ENCODE data around the gene COL19A1. TPM values are rescaled to one million over a fixed set of nuclear protein-coding genes. Genes with fewer than 3 reads are reported as not detected.

Gene COL19A1
- total and polyA plus RNA-seq, 2 experiments from 2014 or later: not detected

DNA sequence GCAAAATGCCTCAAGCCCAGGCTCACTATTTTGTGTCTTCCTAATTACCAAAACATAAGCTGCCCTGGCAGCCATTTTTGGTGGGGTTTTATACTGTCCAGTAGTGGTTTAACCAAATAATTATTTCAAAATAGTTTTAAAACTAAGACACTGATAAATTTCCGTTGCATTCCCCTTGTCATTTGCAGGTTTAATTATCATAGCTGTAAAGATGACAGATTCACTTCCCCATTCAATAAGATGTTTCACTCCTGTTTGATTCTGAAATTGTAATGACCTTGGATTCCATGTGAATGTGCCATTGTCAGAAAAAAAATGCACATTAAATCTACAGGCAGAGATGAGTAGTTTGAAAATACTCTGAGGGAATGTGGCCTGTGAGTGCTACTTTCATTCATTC lies 264.5 kb downstream of the COL19A1 start (continued):
- TF ChIP-seq, protein P1, sequence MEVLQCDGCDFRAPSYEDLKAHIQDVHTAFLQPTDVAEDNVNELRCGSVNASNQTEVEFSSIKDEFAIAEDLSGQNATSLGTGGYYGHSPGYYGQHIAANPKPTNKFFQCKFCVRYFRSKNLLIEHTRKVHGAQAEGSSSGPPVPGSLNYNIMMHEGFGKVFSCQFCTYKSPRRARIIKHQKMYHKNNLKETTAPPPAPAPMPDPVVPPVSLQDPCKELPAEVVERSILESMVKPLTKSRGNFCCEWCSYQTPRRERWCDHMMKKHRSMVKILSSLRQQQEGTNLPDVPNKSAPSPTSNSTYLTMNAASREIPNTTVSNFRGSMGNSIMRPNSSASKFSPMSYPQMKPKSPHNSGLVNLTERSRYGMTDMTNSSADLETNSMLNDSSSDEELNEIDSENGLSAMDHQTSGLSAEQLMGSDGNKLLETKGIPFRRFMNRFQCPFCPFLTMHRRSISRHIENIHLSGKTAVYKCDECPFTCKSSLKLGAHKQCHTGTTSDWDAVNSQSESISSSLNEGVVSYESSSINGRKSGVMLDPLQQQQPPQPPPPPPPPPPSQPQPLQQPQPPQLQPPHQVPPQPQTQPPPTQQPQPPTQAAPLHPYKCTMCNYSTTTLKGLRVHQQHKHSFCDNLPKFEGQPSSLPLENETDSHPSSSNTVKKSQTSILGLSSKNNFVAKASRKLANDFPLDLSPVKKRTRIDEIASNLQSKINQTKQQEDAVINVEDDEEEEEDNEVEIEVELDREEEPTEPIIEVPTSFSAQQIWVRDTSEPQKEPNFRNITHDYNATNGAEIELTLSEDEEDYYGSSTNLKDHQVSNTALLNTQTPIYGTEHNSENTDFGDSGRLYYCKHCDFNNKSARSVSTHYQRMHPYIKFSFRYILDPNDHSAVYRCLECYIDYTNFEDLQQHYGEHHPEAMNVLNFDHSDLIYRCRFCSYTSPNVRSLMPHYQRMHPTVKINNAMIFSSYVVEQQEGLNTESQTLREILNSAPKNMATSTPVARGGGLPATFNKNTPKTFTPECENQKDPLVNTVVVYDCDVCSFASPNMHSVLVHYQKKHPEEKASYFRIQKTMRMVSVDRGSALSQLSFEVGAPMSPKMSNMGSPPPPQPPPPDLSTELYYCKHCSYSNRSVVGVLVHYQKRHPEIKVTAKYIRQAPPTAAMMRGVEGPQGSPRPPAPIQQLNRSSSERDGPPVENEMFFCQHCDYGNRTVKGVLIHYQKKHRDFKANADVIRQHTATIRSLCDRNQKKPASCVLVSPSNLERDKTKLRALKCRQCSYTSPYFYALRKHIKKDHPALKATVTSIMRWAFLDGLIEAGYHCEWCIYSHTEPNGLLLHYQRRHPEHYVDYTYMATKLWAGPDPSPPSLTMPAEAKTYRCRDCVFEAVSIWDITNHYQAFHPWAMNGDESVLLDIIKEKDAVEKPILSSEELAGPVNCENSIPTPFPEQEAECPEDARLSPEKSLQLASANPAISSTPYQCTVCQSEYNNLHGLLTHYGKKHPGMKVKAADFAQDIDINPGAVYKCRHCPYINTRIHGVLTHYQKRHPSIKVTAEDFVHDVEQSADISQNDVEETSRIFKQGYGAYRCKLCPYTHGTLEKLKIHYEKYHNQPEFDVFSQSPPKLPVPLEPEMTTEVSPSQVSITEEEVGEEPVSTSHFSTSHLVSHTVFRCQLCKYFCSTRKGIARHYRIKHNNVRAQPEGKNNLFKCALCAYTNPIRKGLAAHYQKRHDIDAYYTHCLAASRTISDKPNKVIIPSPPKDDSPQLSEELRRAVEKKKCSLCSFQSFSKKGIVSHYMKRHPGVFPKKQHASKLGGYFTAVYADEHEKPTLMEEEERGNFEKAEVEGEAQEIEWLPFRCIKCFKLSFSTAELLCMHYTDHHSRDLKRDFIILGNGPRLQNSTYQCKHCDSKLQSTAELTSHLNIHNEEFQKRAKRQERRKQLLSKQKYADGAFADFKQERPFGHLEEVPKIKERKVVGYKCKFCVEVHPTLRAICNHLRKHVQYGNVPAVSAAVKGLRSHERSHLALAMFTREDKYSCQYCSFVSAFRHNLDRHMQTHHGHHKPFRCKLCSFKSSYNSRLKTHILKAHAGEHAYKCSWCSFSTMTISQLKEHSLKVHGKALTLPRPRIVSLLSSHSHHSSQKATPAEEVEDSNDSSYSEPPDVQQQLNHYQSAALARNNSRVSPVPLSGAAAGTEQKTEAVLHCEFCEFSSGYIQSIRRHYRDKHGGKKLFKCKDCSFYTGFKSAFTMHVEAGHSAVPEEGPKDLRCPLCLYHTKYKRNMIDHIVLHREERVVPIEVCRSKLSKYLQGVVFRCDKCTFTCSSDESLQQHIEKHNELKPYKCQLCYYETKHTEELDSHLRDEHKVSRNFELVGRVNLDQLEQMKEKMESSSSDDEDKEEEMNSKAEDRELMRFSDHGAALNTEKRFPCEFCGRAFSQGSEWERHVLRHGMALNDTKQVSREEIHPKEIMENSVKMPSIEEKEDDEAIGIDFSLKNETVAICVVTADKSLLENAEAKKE (CRISPR knock-in tag; IDR thresholded peaks at IDR 0.05): no peak

DNA sequence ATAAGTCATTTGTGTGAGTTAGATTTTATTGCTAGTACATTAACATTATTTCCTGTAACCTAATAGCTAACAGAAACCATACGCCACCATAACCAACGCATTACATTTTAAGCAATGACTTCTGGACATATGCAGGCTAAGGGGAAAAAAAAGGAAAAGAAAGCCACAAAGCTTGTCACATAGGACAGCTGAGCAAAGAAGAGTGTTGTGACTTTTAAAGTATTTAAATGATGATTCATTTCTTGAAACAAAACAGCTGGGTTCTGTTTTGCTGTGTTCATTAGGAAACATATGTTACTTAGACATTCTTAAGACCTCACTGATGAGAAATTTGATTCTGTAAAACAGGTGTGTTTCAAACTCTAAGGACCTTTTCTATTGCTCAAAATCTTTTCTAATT lies 265.2 kb downstream of the COL19A1 start:
- peaks cover 10% of the 10 kb centered on the region; the same call in 2 of the 3 replicates for H3K4me1 Mint-ChIP-seq
- H3K9me3 Mint-ChIP-seq: no peaks in the 10 kb centered on the region; the same call in 2 of the 3 replicates
- no peaks in the 10 kb centered on the region for H4K20me1 ChIP-seq (replicated peaks; ENCODE audit: insufficient read depth)
- no peak overlapping the region for H3K4me3 Mint-ChIP-seq
- H3K36me3 Mint-ChIP-seq (ENCODE audit: low read depth): no peaks in the 10 kb centered on the region
- peaks cover 2% of the 10 kb centered on the region for H3K27me3 Mint-ChIP-seq (ENCODE audit: insufficient read depth, low read depth, poor library complexity)
- no peak overlapping the region for H2AFZ ChIP-seq
- no peak overlapping the region for H3K27ac ChIP-seq (ENCODE audit: low read depth)
- no peaks in the 10 kb centered on the region for H3K36me3 ChIP-seq (ENCODE audit: insufficient read depth)
- H3F3A ChIP-seq (replicated peaks; ENCODE audit: low read depth): no peaks in the 10 kb centered on the region
- H3K4me2 ChIP-seq: no peak overlapping the region
- ATAC-seq (no peak), DNase-seq (ENCODE audit: low spot score) (no peak)
- H3K4me3 ChIP-seq: no peak overlapping the region
- no peaks in the 10 kb centered on the region for H3K79me2 ChIP-seq (replicated peaks; ENCODE audit: insufficient read depth)
- no peaks in the 10 kb centered on the region for H3K27me3 ChIP-seq (ENCODE audit: insufficient read depth)
- H3K27ac Mint-ChIP-seq: no peak overlapping the region
- H3K9me2 ChIP-seq (ENCODE audit: insufficient read depth): 0 out of 2 replicates have a peak, but pooled peaks cover 9% of the 10 kb centered on the region
- peaks cover 12% of the 10 kb centered on the region for H3K4me1 ChIP-seq (ENCODE audit: insufficient read depth)
- TF ChIP-seq, protein P2, sequence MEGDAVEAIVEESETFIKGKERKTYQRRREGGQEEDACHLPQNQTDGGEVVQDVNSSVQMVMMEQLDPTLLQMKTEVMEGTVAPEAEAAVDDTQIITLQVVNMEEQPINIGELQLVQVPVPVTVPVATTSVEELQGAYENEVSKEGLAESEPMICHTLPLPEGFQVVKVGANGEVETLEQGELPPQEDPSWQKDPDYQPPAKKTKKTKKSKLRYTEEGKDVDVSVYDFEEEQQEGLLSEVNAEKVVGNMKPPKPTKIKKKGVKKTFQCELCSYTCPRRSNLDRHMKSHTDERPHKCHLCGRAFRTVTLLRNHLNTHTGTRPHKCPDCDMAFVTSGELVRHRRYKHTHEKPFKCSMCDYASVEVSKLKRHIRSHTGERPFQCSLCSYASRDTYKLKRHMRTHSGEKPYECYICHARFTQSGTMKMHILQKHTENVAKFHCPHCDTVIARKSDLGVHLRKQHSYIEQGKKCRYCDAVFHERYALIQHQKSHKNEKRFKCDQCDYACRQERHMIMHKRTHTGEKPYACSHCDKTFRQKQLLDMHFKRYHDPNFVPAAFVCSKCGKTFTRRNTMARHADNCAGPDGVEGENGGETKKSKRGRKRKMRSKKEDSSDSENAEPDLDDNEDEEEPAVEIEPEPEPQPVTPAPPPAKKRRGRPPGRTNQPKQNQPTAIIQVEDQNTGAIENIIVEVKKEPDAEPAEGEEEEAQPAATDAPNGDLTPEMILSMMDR (conservative IDR thresholded peaks at IDR 0.05; ENCODE audit: low read depth in 2 of 2): no peak
- no peak for TF ChIP-seq STAT1 (IDR thresholded peaks at IDR 0.05; ENCODE audit: unreplicated experiment)
- no peak for TF ChIP-seq EZH2phosphoT487 (IDR thresholded peaks at IDR 0.05; ENCODE audit: unreplicated experiment)
- no peak for TF ChIP-seq ZNF331 (CRISPR knock-in tag; IDR thresholded peaks at IDR 0.05; ENCODE audit: low read depth)
- no peak for TF ChIP-seq NANOG (IDR thresholded peaks at IDR 0.05; ENCODE audit: borderline replicate concordance)
- no peak for TF ChIP-seq POLR2AphosphoS5 (IDR thresholded peaks at IDR 0.05; ENCODE audit: low read depth)
- TF ChIP-seq, protein P1 (CRISPR knock-in tag; IDR thresholded peaks at IDR 0.05): no peak
- TF ChIP-seq ZNF114 (CRISPR knock-in tag; IDR thresholded peaks at IDR 0.05): no peak
- TF ChIP-seq JUNB (IDR thresholded peaks at IDR 0.05; ENCODE audit: unreplicated experiment): no peak

All from GM23338 (cell line).